ENCODE measurements around the gene STAG1.

GRCh38 chr3:136675150-136675858 lies 76.9 kb downstream of the STAG1 start:
- TF ChIP-seq CTCF (IDR thresholded peaks at IDR 0.05) = no peak
- no peak for TF ChIP-seq ZFX (IDR thresholded peaks at IDR 0.05; ENCODE audit: borderline replicate concordance)

Measured in 22Rv1 (cell line).